HG03095 (cell line): Measurements from ENCODE around the gene NEK8.
"Not testable (repeated sequence)": the region's sequence is repeated elsewhere in the genome, so short reads cannot be mapped to it uniquely, and the experiment has no call there.

Source experiments
- ATAC-seq: cut with Tn5 transposase; IDR thresholded peaks from one replicate; pipeline ENCODE4 v1.9.1; 2021; ENCODE audit warnings: moderate library complexity; ENCODE audit not compliant: unreplicated experiment

The NEK8 gene

DNA sequence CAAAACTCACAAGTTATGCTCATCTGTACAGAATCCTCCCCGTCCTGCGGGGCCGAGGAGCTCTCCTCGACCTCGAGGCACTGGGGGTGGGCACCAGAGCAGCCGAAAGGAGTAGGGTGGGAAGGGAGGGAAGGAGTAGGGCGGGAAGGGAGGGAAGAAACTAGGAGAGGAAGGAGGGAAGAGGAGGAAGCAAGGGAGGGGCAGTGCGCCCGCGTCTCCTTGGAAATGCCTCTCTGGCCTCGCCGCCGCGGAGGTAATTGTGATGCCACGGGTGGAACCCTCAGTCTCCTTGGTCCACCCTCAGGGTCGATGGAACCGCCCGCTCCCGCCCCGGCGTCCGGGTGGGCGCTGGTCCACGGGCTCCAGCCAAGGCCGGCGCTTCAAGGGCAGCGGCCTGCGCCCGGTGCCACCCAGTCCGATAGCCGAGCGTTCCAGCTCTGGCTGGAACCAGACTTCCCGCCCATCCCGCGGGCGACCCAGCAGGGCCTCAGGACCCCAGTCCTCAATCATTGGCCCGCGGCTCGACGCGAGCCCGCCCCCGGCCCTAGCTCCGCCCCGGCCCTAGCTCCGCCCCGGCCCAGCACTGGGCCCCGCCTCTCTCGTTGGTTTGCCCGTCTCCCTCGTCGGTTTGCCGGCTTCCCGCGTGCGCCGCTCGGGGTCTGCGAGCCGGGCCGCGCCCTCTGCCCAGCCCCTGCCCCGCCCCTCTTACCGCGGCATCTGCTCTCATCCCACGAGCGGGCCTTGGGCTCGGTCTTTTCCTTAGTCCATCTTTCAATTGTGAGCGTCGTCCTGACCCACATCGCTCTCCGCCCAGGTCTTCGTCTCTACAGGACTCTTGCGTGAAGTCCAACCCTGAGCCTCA is 17.5 kb upstream of the NEK8 start:
- ATAC-seq = peak; percentile 73

GRCh38 chr17:28711723-28712031 is 16.9 kb upstream of the NEK8 start, which contains the start of gene PROCA1:
Gene PROCA1 (minus strand): TSS chr17:28711888. CDS start chr17:28711660, 228 bp downstream.
- peak; percentile 5 for ATAC-seq

DNA sequence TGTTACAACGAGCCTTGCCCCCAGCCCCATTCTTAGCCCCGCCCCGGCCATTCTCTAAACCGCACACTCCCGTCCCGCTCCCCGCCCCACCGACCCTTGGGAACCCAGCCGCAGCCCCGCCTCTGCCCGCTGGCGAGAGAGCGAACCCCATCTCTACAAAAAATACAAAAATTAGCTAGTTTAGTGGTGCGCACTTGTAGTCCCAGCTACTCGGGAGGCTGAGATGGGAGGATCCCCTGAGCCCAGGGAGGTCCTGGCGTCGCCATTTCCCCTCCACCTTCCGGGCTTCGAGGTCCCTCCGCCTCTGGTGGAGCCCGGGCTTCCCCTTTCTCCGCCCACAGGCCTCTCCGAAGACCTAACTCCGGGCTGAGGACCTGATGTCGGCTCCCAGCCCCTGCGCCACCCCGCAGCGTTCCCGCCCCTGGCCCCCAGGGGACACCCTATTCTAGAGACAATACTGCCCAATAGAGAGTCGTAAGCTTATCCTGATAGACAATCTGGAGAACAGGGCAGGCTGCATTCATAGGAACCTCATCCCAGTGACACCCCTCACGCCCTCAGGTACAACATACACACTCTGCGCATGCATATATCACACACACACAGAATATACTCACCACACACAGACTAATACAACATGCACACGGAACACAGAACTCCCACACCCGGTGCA is 16.4 kb upstream of the NEK8 start:
- ATAC-seq = no peak

- ATAC-seq = no peak
These were observed 15.7 kb upstream of the NEK8 start for GRCh38 chr17:28712705-28713415.

GRCh38 chr17:28714281-28714680 is 14.3 kb upstream of the NEK8 start:
- ATAC-seq = no peak

GRCh38 chr17:28715217-28715616 is 13.4 kb upstream of the NEK8 start:
- no peak for ATAC-seq

DNA sequence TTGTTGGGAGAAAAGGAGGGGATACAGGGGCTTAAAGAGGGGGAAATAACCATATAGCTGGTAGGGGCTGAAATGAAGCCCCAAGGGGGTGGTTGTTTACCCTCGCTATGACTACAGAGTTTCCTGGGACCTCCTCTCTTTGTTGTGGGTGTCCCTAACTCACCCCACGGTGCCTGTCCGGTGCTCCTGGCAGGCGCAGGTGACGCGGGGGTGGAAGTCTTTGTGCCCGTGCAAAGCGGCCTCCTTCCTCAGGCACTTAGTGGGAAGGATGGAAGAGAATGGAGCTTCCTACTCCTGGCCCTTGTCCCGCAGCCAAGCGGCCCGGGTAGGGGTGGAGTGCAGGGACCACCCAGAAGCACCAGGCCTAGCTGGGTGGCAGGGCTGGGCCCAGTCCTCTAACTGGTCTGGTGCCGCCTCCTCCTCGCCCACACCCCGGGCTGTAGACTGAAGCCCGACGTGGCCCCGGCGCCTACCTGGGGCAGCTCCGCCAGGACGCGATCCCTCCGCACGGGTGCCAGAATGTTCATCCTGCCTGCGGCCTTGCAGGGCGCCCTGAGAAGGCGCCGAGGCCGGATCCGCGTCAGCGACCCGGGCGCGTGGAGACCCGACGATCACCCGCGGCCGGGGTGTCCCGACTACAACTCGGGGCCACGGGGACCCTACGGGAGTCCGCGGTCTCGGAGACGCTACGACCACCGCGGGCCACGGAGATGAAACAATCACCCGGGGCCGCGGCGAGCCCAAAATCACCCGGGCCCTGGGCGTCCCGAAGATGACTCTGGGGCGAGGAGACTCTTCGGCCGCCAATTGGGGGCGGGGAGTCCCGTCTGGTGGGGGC is 11.6 kb upstream of the NEK8 start:
- ATAC-seq = no peak

GRCh38 chr17:28717578-28718332 is 10.8 kb upstream of the NEK8 start, which contains the start of gene RAB34:
Gene RAB34 (minus strand): TSS chr17:28717868. CDS start chr17:28717266, 602 bp downstream.
- no peak for ATAC-seq

GRCh38 chr17:28718333-28719020 is 10.1 kb upstream of the NEK8 start:
- no peak for ATAC-seq

- ATAC-seq = no peak
These were observed 9.6 kb upstream of the NEK8 start for GRCh38 chr17:28719021-28719433.

GRCh38 chr17:28720247-28720996 is 8.2 kb upstream of the NEK8 start:
- no peak for ATAC-seq

DNA sequence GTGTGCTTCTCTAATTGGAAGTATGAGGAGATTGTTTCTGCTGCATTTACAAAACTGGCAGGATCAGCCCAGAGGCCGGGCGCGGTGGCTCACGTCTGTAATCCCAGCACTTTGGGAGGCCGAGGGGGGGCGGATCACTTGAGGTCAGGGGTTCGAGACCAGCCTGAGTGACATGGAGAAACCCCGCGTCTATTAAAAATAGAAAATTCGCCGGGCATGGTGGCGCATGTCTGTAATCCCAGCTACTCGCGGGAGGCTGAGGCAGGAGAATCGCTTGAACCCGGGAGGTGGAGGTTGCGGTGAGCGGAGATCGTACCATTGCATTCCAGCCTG is 7.6 kb upstream of the NEK8 start:
- ATAC-seq = not testable (repeated sequence)

- ATAC-seq = no peak
These were observed 6.0 kb upstream of the NEK8 start for GRCh38 chr17:28722417-28723158.

- no peak for ATAC-seq
These were observed 5.3 kb upstream of the NEK8 start for GRCh38 chr17:28723159-28723835.

DNA sequence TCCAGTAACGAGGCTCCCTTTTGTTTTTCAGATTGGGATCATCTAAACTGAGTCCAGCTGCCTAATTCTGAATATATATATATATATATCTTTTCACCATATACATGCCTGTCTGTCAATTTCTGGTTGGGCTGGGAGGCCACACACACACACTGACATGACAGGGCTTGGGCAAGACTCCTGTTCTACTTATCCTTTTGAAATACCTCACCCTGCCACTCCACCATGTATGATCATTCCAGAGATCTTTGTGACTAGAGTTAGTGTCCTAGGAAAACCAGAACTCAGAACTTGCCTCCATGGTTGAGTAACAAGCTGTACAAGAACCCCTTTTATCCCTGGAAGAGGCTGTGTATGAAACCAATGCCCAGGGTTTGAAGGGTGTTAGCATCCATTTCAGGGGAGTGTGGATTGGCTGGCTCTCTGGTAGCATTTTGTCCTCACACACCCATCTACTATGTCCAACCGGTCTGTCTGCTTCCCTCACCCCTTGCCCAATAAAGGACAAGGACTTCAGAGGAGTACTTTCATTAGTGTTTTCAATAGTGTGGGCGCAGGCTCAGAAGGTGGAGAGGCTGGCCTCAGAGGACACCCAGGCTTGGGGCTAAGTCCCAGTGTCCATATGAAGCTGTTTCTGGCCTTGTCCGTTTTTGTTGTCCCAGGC is 4.6 kb upstream of the NEK8 start:
- not testable (repeated sequence) for ATAC-seq

GRCh38 chr17:28724500-28725165 is 4.0 kb upstream of the NEK8 start:
- no peak for ATAC-seq
